ENCODE measurements around the gene COX4I2.
"Not testable (repeated sequence)": the region's sequence is repeated elsewhere in the genome, so short reads cannot be mapped to it uniquely, and the experiment has no call there.

The COX4I2 gene

DNA sequence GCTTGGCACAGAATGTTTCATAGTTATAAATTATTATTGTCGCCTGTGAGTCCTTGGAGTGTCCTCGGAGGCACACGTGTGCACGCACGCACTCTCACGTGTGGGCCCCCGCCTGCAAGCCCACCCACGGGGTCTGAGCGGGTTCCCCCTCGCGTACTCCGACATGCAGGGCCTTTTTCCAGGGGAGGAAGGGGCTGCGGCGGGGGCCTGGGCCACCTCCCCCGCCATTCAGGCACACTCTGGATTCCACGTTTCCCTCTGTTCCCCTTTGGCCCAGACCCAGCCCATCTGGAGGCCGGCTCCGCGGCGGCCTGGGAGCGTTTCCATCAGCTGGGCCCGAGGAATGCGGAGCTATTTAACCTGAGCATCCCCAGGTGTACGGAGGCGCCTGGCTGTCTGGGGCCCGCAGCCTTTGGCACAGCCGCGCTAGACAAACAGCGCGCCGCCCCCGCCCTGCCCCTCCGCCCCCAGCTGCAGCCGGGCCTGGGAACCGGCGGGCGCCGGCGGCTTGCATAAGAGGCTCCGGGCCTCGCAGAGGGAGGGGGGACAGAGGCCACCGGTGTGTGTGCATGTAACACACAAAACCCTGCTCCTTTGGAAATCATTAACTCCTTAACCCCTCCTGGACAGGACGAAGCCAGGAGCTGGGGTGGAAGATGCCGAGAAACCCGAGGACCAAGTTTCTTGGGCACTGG is 29.3 kb upstream of the COX4I2 start:
- no peak for DNase-seq

- not testable (repeated sequence) for DNase-seq
These were observed 25.5 kb upstream of the COX4I2 start for GRCh38 chr20:31612271-31612640.

- no peak for DNase-seq
These were observed 22.3 kb upstream of the COX4I2 start for GRCh38 chr20:31615416-31615815.

- no peak for DNase-seq
These were observed 20.1 kb upstream of the COX4I2 start for GRCh38 chr20:31617432-31618104.

- DNase-seq = no peak
These were observed 17.5 kb upstream of the COX4I2 start for GRCh38 chr20:31620246-31620645.

- not testable (repeated sequence) for DNase-seq
These were observed 14.6 kb upstream of the COX4I2 start for GRCh38 chr20:31623123-31623505.

GRCh38 chr20:31626534-31626933 is 11.2 kb upstream of the COX4I2 start:
- DNase-seq = not testable (repeated sequence)

DNA sequence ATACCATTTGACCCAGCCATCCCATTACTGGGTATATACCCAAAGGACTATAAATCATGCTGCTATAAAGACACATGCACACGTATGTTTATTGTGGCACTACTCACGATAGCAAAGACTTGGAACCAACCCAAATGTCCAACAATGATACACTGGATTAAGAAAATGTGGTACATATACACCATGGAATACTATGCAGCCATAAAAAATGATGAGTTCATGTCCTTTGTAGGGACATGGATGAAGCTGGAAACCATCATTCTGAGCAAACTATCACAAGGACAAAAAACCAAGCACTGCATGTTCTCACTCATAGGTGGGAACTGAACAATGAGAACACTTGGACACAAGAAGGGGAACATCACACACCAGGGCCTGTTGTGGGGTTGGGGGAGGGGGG is 9.7 kb upstream of the COX4I2 start:
- DNase-seq = not testable (repeated sequence)

GRCh38 chr20:31630187-31630790 is 7.4 kb upstream of the COX4I2 start:
- no peak for DNase-seq

- no peak for DNase-seq
These were observed 5.0 kb upstream of the COX4I2 start for GRCh38 chr20:31632548-31633338.

DNA sequence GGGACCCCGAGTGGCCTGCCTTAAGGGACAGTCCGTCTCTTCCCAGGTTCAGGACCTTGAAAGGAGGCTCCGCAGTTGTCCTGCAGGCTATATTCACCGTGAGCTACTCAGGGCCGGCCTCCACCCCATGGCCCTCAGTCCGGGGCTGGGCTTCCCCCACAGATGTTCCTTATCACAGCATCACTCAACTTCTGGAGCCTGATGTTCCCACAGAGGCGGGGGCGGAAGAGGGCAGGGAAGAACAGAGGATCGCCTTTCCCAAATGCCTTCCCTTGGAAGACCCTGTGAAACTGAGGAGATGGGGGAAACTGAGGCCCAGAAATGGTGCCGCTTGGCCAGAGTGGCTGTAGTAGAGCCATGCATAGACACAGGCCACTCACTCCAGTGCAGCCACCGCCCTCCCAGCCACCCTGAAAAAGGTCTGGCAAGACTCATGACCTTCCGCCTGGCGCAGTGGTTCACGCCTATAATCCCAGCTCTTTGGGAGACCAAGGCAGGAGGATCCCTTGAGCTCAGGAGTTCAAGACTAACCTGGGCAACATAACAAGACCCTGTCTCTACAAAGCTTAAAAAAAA is 4.3 kb upstream of the COX4I2 start:
- no peak for DNase-seq

GRCh38 chr20:31638317-31638716 is 605 bp downstream of the COX4I2 start:
- DNase-seq = no peak

DNA sequence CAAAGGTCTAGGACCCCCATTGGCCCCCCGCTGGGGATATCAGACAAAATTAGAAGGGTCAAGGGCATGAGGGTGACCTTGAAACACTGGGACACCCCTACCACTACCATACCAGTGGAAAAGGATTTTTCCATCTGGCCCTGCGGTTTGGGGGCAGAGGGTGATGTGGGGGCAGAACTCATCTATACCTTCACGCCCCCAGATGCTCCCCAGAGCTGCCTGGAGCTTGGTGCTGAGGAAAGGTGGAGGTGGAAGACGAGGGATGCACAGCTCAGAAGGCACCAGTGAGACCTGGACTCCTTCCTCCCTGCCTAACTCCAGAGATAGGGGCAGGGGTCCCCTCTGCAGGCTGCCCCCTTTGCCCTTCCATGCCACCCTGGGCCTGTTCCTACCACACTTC is 1.1 kb downstream of the COX4I2 start:
- no peak for DNase-seq

- DNase-seq = no peak
These were observed 2.5 kb downstream of the COX4I2 start for GRCh38 chr20:31640259-31640658.

GRCh38 chr20:31641391-31641790 is 3.7 kb downstream of the COX4I2 start:
- DNase-seq = no peak

- DNase-seq = no peak
These were observed 5.1 kb downstream of the COX4I2 start for GRCh38 chr20:31642837-31643236.

- DNase-seq = no peak
These were observed 5.8 kb downstream of the COX4I2 start for GRCh38 chr20:31643522-31643921.

- DNase-seq = no peak
These were observed 7.0 kb downstream of the COX4I2 start for GRCh38 chr20:31644701-31645100.

DNA sequence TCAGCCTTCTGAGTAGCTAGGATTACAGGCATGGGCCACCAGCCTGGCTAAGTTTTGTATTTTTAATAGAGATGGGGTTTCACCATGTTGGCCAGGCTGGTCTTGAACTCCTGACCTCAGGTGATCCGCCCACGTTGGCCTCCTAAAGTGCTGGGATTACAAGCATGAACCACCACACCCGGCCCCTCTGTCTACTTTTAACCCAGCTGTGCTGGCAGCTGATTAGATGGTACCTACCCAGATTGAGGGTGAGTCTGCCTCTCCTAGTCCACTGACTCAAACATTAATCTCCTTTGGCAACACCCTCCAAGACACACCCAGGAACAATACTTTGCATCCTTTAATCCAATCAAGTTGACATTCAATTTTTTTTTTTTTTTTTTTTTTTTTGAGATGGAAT is 10.4 kb downstream of the COX4I2 start:
- not testable (repeated sequence) for DNase-seq

GRCh38 chr20:31652917-31653396 is 15.2 kb downstream of the COX4I2 start:
- no peak for DNase-seq

- no peak for DNase-seq
These were observed 15.8 kb downstream of the COX4I2 start for GRCh38 chr20:31653561-31653960.

- DNase-seq = no peak
These were observed 16.8 kb downstream of the COX4I2 start for GRCh38 chr20:31654534-31654933.

Data from CD4-positive, alpha-beta T cell treated with Interleukin-4 for 4 hours (primary cell).